Prostate gland (tissue), 2 donors: Measurements from ENCODE around the gene S100A16.

ENCODE experiments used
- CTCF ChIP-seq, 4 experiments: fragments of 200-600 bp in 2 of 4; fragments of 450-650 bp in 2 of 4; sonication (generic) in 2 of 4; IDR thresholded peaks; 1 replicate in 3 of 4; 2 replicates in 1 of 4; pipeline ENCODE4 v1.5.1; 2016 to 2019; ENCODE audit warnings: antibody characterized with exemption in 4 of 4, mild to moderate bottlenecking in 2 of 4, moderate library complexity in 2 of 4
- POLR2AphosphoS5 ChIP-seq: sonication (generic); formaldehyde crosslinking; IDR thresholded peaks from one replicate; pipeline ENCODE4 v1.6.1; 2017; ENCODE audit warnings: antibody characterized with exemption

GRCh38 chr1:153569465-153569864 lies 43.5 kb downstream of the S100A16 start:
- TF ChIP-seq CTCF (IDR thresholded peaks at IDR 0.05) (no peak), POLR2AphosphoS5 (no peak)
